Neural progenitor cell (in vitro differentiated cells): ENCODE results near the gene C10orf71. TPM values are rescaled to one million over a fixed set of nuclear protein-coding genes. Genes with fewer than 3 reads are reported as not detected.

ENCODE experiments used
- DNase-seq: peaks from one replicate; pipeline ENCODE4 v3.0.0-alpha.2; 2016; ENCODE audit warnings: low spot score
- H2AFZ ChIP-seq: fragments of 200-600 bp; sonication (generic); replicated peaks from 2 replicates; pipeline ENCODE4 v1.6.1; 2016; ENCODE audit warnings: antibody characterized with exemption
- H3F3A ChIP-seq: fragments of 200-600 bp; sonication (generic); 2 replicates; pipeline ENCODE4 v1.6.1; 2016; ENCODE audit warnings: antibody characterized with exemption, low read depth
- H3K27ac ChIP-seq: fragments of 200-600 bp; sonication (generic); 2 replicates; pipeline ENCODE4 v1.5.1; 2016; ENCODE audit warnings: mild to moderate bottlenecking
- H3K27me3 ChIP-seq: fragments of 200-600 bp; sonication (generic); 2 replicates; pipeline ENCODE4 v1.6.1; 2016; ENCODE audit warnings: mild to moderate bottlenecking, moderate library complexity
- H3K36me3 ChIP-seq: fragments of 200-600 bp; sonication (generic); 2 replicates; pipeline ENCODE4 v1.5.1; 2016
- H3K4me1 ChIP-seq: fragments of 200-600 bp; sonication (generic); 2 replicates; pipeline ENCODE4 v1.6.1; 2016; ENCODE audit warnings: mixed run types
- H3K4me2 ChIP-seq: fragments of 200-600 bp; sonication (generic); 2 replicates; pipeline ENCODE4 v1.6.1; 2016
- H3K4me3 ChIP-seq: fragments of 200-600 bp; sonication (generic); 2 replicates; pipeline ENCODE4 v1.5.1; 2016
- H3K79me2 ChIP-seq: fragments of 200-600 bp; sonication (generic); 2 replicates; pipeline ENCODE4 v1.6.1; 2016; ENCODE audit warnings: low read depth
- H3K9ac ChIP-seq: fragments of 200-600 bp; sonication (generic); 2 replicates; pipeline ENCODE4 v1.6.1; 2016
- H3K9me3 ChIP-seq: fragments of 200-600 bp; sonication (generic); 2 replicates; pipeline ENCODE4 v1.5.1; 2016; ENCODE audit warnings: low read depth
- H4K20me1 ChIP-seq: fragments of 200-600 bp; sonication (generic); 2 replicates; pipeline ENCODE4 v1.6.1; 2016; ENCODE audit warnings: low read depth
- H3K27ac Mint-ChIP-seq: 3 replicates; pipeline ENCODE4 v1.8.0; 2021; ENCODE audit warnings: mixed read lengths
- H3K27me3 Mint-ChIP-seq: 2 replicates; pipeline ENCODE4 v1.8.0; 2022; ENCODE audit warnings: low read depth, mild to moderate bottlenecking, inconsistent platforms, moderate library complexity, mixed read lengths; ENCODE audit not compliant: insufficient read depth
- H3K36me3 Mint-ChIP-seq: 3 replicates; pipeline ENCODE4 v1.8.0; 2021; ENCODE audit warnings: mixed read lengths
- H3K4me1 Mint-ChIP-seq: 3 replicates; pipeline ENCODE4 v1.8.0; 2021; ENCODE audit warnings: mixed read lengths
- H3K4me3 Mint-ChIP-seq: 3 replicates; pipeline ENCODE4 v1.8.0; 2021; ENCODE audit warnings: mild to moderate bottlenecking, moderate library complexity, mixed read lengths
- H3K9me3 Mint-ChIP-seq: 3 replicates; pipeline ENCODE4 v1.8.0; 2020; ENCODE audit warnings: mixed read lengths
- EZH2 ChIP-seq: fragments of 200-600 bp; sonication (generic); IDR thresholded peaks from 2 replicates; pipeline ENCODE4 v1.6.1; 2017; ENCODE audit warnings: antibody characterized with exemption, mild to moderate bottlenecking, moderate library complexity
- EZH2phosphoT487 ChIP-seq: fragments of 200-600 bp; sonication (generic); IDR thresholded peaks from 2 replicates; pipeline ENCODE4 v1.6.1; 2017; ENCODE audit warnings: antibody characterized with exemption
- total RNA-seq: library from RNA; depleted of rRNA; stranded (reverse); fragments of >200 nt; gene quantifications from 2 replicates; pipeline ENCODE4 v1.2.3, GENCODE V29; 2015; ENCODE audit warnings: low replicate concordance
- TF ChIP-seq, protein P1 (sequence below): fragments of 200-600 bp; sonication (generic); IDR thresholded peaks from 2 replicates; pipeline ENCODE4 v1.5.1; 2017; ENCODE audit warnings: antibody characterized with exemption, mild to moderate bottlenecking

Gene C10orf71
- total RNA-seq, 1 donor from 2014 or later, result not detected

DNA sequence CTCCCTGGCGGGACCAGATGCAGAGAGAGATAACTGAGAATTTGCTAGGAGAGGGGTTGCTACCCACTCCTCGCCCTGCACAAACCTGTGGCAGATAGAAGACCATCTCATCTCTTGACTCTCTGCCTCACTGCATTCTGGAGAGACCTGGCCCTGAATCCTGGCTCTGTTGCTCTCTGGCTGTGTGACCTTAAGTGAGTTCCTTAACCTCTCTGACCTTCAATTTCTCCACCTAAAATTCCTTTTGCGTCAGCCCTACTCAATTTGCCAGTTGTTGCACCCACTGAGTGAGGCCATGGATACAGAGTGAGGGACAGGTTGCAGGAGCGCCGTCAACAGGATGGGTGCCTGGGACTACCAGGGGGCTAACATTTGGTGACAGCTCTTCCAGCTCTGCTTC, 5.2 kb downstream of the C10orf71 start:
- H3K9me3 ChIP-seq, result no peaks in the 10 kb centered on the region
- no peaks in the 10 kb centered on the region for H3K36me3 Mint-ChIP-seq
- peaks cover 12% of the 10 kb centered on the region for H3K4me1 ChIP-seq
- TF ChIP-seq EZH2phosphoT487 (no peak), EZH2 (no peak)
- TF ChIP-seq, protein P1, sequence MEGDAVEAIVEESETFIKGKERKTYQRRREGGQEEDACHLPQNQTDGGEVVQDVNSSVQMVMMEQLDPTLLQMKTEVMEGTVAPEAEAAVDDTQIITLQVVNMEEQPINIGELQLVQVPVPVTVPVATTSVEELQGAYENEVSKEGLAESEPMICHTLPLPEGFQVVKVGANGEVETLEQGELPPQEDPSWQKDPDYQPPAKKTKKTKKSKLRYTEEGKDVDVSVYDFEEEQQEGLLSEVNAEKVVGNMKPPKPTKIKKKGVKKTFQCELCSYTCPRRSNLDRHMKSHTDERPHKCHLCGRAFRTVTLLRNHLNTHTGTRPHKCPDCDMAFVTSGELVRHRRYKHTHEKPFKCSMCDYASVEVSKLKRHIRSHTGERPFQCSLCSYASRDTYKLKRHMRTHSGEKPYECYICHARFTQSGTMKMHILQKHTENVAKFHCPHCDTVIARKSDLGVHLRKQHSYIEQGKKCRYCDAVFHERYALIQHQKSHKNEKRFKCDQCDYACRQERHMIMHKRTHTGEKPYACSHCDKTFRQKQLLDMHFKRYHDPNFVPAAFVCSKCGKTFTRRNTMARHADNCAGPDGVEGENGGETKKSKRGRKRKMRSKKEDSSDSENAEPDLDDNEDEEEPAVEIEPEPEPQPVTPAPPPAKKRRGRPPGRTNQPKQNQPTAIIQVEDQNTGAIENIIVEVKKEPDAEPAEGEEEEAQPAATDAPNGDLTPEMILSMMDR, result no peak
- H2AFZ ChIP-seq, result no peak overlapping the region
- no peaks in the 10 kb centered on the region for H3F3A ChIP-seq
- no peak overlapping the region for H3K4me3 ChIP-seq
- H3K4me2 ChIP-seq, result no peak overlapping the region
- no peak overlapping the region for H3K27ac ChIP-seq
- H3K4me1 Mint-ChIP-seq, result peaks cover 17% of the 10 kb centered on the region
- peaks cover 12% of the 10 kb centered on the region for H3K27me3 Mint-ChIP-seq
- no peaks in the 10 kb centered on the region for H3K36me3 ChIP-seq
- H3K27ac Mint-ChIP-seq, result no peak overlapping the region
- H3K9me3 Mint-ChIP-seq, result no peaks in the 10 kb centered on the region
- no peak overlapping the region for H3K9ac ChIP-seq
- no peaks in the 10 kb centered on the region for H4K20me1 ChIP-seq
- peaks cover 11% of the 10 kb centered on the region for H3K27me3 ChIP-seq
- no peak overlapping the region for H3K4me3 Mint-ChIP-seq
- DNase-seq, result no peak
- H3K79me2 ChIP-seq, result no peaks in the 10 kb centered on the region

DNA sequence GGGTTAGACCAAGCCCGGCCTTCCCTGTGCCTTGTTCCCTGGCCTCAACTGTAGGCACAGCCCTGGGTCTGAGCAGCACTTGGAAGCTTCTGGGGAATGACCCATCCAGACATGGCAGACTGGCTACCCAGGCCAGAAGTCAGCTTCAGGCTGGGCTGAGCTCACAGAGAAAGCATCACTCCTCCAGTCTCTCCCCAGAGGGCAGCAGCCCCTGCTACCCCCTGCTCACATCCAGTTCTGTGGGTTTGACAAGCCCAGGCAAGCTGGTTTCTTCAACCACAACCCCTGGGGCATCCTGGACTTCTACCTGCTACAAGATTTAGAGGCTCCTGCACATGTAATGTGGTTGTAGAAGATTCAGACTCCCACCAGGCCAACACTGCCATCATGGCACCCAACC, 9.0 kb downstream of the C10orf71 start:
- Histone ChIP-seq H3K4me1 (peaks cover 5% of the 10 kb centered on the region), H3K27me3 (no peaks in the 10 kb centered on the region), H3K27ac (no peak overlapping the region), H3F3A (no peaks in the 10 kb centered on the region), H4K20me1 (no peaks in the 10 kb centered on the region), H3K4me2 (no peak overlapping the region), H2AFZ (no peak overlapping the region), H3K4me3 (no peak overlapping the region), H3K79me2 (no peaks in the 10 kb centered on the region), H3K9ac (no peak overlapping the region), H3K9me3 (no peaks in the 10 kb centered on the region), H3K36me3 (no peaks in the 10 kb centered on the region)
- TF ChIP-seq EZH2phosphoT487 (no peak), EZH2 (no peak)
- TF ChIP-seq, protein P1, result no peak
- no peaks in the 10 kb centered on the region for H3K36me3 Mint-ChIP-seq
- DNase-seq, result no peak
- peaks cover 2% of the 10 kb centered on the region for H3K9me3 Mint-ChIP-seq
- H3K27ac Mint-ChIP-seq, result no peak overlapping the region
- H3K27me3 Mint-ChIP-seq, result peaks cover 14% of the 10 kb centered on the region
- H3K4me1 Mint-ChIP-seq, result peaks cover 3% of the 10 kb centered on the region
- no peak overlapping the region for H3K4me3 Mint-ChIP-seq

- Histone ChIP-seq H3K27ac (no peak overlapping the region), H3F3A (no peaks in the 10 kb centered on the region), H3K4me2 (no peak overlapping the region), H4K20me1 (no peaks in the 10 kb centered on the region), H3K27me3 (no peaks in the 10 kb centered on the region), H3K9ac (no peak overlapping the region), H3K79me2 (no peaks in the 10 kb centered on the region), H3K4me3 (no peak overlapping the region), H2AFZ (no peak overlapping the region), H3K36me3 (no peaks in the 10 kb centered on the region), H3K4me1 (peaks cover 2% of the 10 kb centered on the region), H3K9me3 (no peaks in the 10 kb centered on the region)
- DNase-seq, result no peak
- Mint-ChIP-seq H3K27me3 (peaks cover 16% of the 10 kb centered on the region), H3K4me3 (no peak overlapping the region), H3K36me3 (no peaks in the 10 kb centered on the region), H3K9me3 (peaks cover 2% of the 10 kb centered on the region), H3K27ac (no peak overlapping the region), H3K4me1 (no peaks in the 10 kb centered on the region)
- TF ChIP-seq, protein P1, result no peak
- no peak for TF ChIP-seq EZH2
- TF ChIP-seq EZH2phosphoT487, result no peak
These were observed 9.9 kb downstream of the C10orf71 start for GRCh38 chr10:49308881-49309280.
